Panc1 (cell line): ENCODE data around the gene NR5A2.

ENCODE experiments used
- CTCF ChIP-seq: fragments of 450-650 bp; IDR thresholded peaks from 2 replicates; pipeline ENCODE4 v1.5.1; 2017; ENCODE audit warnings: mild to moderate bottlenecking
- POLR2AphosphoS5 ChIP-seq: IDR thresholded peaks from 2 replicates; pipeline ENCODE4 v1.6.1; 2012; ENCODE audit warnings: mild to moderate bottlenecking, low read depth, low read length, moderate library complexity
- SIN3A ChIP-seq: IDR thresholded peaks from 2 replicates; pipeline ENCODE4 v1.6.1; 2012; ENCODE audit warnings: low read depth, mild to moderate bottlenecking, low read length, moderate library complexity, borderline replicate concordance; ENCODE audit not compliant: insufficient read depth
- TCF7L2 ChIP-seq: IDR thresholded peaks from 2 replicates; pipeline ENCODE4 v1.6.1; 2011; ENCODE audit warnings: mild to moderate bottlenecking, low read depth, low read length, inconsistent platforms

- no peak for TF ChIP-seq CTCF
- no peak for TF ChIP-seq POLR2AphosphoS5
- no peak for TF ChIP-seq SIN3A
- no peak for TF ChIP-seq TCF7L2
Measured at GRCh38 chr1:200147094-200147493, 119.6 kb downstream of the NR5A2 start.
